ENCODE measurements around the gene ZNF410. TPM values are rescaled to one million over a fixed set of nuclear protein-coding genes. Genes with fewer than 3 reads are reported as not detected.

The ZNF410 gene
- total and polyA plus RNA-seq, 9 donors: 37.0 to 71.4 (median 54.4) TPM

DNA sequence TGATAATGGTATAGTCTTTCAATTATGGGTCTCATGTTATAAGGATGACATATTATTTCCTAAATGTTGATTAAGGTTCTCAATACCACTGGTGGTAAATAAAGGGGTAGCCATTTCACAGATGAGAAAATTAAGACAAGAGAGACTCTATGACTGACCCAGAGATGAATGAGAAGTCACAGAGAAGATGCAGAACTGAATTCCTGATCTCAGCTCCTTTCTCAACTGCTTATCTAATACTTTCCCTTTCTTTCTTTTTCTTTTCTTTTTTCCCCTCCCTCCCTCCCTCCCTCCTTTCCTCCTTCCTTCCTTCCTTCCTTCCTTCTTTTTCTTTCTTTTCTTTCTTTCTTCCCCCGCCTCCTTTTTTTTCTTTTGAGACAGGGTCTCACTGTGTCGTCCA is 43.4 kb upstream of the ZNF410 start:
- Histone ChIP-seq H3K4me1 (ENCODE audit: insufficient read depth) (no peaks in the 10 kb centered on the region), H3K27me3 (no peaks in the 10 kb centered on the region), H3K27ac (no peak overlapping the region), H3K4me3 (no peak overlapping the region), H3K9me3 (no peaks in the 10 kb centered on the region), H3K36me3 (no peaks in the 10 kb centered on the region)
- no peak for DNase-seq
- no peak for TF ChIP-seq EP300 (IDR thresholded peaks at IDR 0.05)
- TF ChIP-seq POLR2A (IDR thresholded peaks at IDR 0.05): no peak
- TF ChIP-seq, protein P1, sequence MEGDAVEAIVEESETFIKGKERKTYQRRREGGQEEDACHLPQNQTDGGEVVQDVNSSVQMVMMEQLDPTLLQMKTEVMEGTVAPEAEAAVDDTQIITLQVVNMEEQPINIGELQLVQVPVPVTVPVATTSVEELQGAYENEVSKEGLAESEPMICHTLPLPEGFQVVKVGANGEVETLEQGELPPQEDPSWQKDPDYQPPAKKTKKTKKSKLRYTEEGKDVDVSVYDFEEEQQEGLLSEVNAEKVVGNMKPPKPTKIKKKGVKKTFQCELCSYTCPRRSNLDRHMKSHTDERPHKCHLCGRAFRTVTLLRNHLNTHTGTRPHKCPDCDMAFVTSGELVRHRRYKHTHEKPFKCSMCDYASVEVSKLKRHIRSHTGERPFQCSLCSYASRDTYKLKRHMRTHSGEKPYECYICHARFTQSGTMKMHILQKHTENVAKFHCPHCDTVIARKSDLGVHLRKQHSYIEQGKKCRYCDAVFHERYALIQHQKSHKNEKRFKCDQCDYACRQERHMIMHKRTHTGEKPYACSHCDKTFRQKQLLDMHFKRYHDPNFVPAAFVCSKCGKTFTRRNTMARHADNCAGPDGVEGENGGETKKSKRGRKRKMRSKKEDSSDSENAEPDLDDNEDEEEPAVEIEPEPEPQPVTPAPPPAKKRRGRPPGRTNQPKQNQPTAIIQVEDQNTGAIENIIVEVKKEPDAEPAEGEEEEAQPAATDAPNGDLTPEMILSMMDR (IDR thresholded peaks at IDR 0.05): no peak
- intact Hi-C loops (cut with DNase I): no loop called here
- WGBS, 3 donors: 55 to 89% (median 76%) methylated on average over 2 of the region's 2 CpGs

GRCh38 chr14:73846947-73847346 is 39.7 kb upstream of the ZNF410 start:
- Histone ChIP-seq H3K36me3 (no peaks in the 10 kb centered on the region), H3K27ac (no peak overlapping the region), H3K9me3 (no peaks in the 10 kb centered on the region), H3K4me1 (ENCODE audit: insufficient read depth) (peaks cover 2% of the 10 kb centered on the region), H3K4me3 (no peak overlapping the region), H3K27me3 (no peaks in the 10 kb centered on the region)
- WGBS, 3 donors: 55 to 57% (median 56%) methylated on average over 4 of the region's 4 CpGs
- intact Hi-C loops (cut with DNase I): no loop called here
- TF ChIP-seq POLR2A (IDR thresholded peaks at IDR 0.05) (no peak), EP300 (IDR thresholded peaks at IDR 0.05) (no peak)
- TF ChIP-seq, protein P1 (IDR thresholded peaks at IDR 0.05): no peak
- no peak for DNase-seq

DNA sequence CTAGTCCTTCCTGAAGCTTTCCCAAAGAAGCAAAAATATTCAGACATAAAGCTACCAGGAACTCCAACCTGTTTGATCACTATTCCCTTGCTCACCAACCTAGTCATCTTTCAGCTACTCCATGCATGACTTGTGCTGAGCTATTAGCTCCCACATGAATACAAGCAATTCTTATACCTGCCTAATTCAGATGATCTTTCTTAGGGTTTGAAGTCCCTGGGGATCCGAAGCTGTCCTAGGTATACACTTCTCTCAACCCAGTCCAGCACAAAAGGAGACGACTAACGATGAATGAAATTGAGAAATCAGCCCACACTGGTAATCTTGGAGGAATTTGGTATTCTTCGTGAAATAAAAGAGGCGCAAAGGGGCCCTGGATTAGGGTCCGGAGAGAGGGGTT is 35.7 kb upstream of the ZNF410 start:
- TF ChIP-seq EP300 (IDR thresholded peaks at IDR 0.05) (no peak), POLR2A (IDR thresholded peaks at IDR 0.05) (no peak)
- TF ChIP-seq, protein P1 (IDR thresholded peaks at IDR 0.05): no peak
- DNase-seq: no peak
- 11 to 29% (median 13%) methylated on average over 6 of the region's 6 CpGs for WGBS, 3 donors
- no peaks in the 10 kb centered on the region for H3K9me3 ChIP-seq
- no peaks in the 10 kb centered on the region for H3K27me3 ChIP-seq
- intact Hi-C loops (cut with DNase I): no loop called here
- H3K36me3 ChIP-seq: no peaks in the 10 kb centered on the region
- peak overlapping the region; percentile 75 for H3K4me3 ChIP-seq
- peak overlapping the region in 1 of 2 donors; percentile 76 for H3K27ac ChIP-seq
- H3K4me1 ChIP-seq (ENCODE audit: insufficient read depth): peaks cover 2% of the 10 kb centered on the region

- TF ChIP-seq, protein P1 (IDR thresholded peaks at IDR 0.05): peak in 1 of 3 donors; percentile 65
- TF ChIP-seq POLR2A (IDR thresholded peaks at IDR 0.05) (peak; percentile 94), EP300 (IDR thresholded peaks at IDR 0.05) (no peak)
- Histone ChIP-seq H3K4me1 (ENCODE audit: insufficient read depth) (peaks cover 2% of the 10 kb centered on the region), H3K27ac (peak within 1 kb of the TSS; percentile 76 to 89), H3K9me3 (no peaks in the 10 kb centered on the region), H3K4me3 (peak within 1 kb of the TSS; percentile 75), H3K27me3 (no peaks in the 10 kb centered on the region), H3K36me3 (no peaks in the 10 kb centered on the region)
- DNase-seq: peak; percentile 98 to 99 (median 98)
- WGBS, 3 donors: 0 to 1% (median 1%) methylated on average over 50 to 51 of the region's 51 CpGs
- intact Hi-C loops (cut with DNase I): no loop called here
Observed at GRCh38 chr14:73851567-73852382, 34.9 kb upstream of the ZNF410 start, which contains the start of gene PTGR2. TSS of gene PTGR2 (plus strand) at chr14:73851831. CDS start at chr14:73858863, 7,032 bp downstream.

All from ovary (tissue), 9 donors.